Measurements from ENCODE around the gene FDPS. TPM values are rescaled to one million over a fixed set of nuclear protein-coding genes. Genes with fewer than 3 reads are reported as not detected.

Gene FDPS
- total and polyA plus RNA-seq, 11 donors, result 63.7 to 120 (median 77.6) TPM

- Histone ChIP-seq H3K27ac (no peak within 1 kb of the TSS), H3K36me3 (no peaks in the 10 kb centered on the region), H3K9me3 (no peaks in the 10 kb centered on the region), H3K4me3 (no peak within 1 kb of the TSS), H3K27me3 (peaks cover 0 to 11% (median 4%) of the 10 kb centered on the region in 9 donors), H3K4me1 (no peaks in the 10 kb centered on the region)
- 80 to 85% (median 83%) methylated on average over 5 of the region's 5 CpGs for WGBS, 4 donors
- TF ChIP-seq CTCF (IDR thresholded peaks at IDR 0.05) (no peak), POLR2A (IDR thresholded peaks at IDR 0.05) (no peak)
- ATAC-seq, result no peak
- intact Hi-C loops (cut with DNase I), result no loop called here
- DNase-seq, result no peak
These were observed 7.3 kb upstream of the FDPS start, which contains the start of gene PKLR for GRCh38 chr1:155301342-155301841. TSS of gene PKLR (minus strand) at chr1:155301438. CDS start at chr1:155301395, 43 bp downstream.

GRCh38 chr1:155304558-155305063 lies 4.1 kb upstream of the FDPS start:
- intact Hi-C loops (cut with DNase I), result loop anchor here in 2 of 10 donors (2.0 to 5.0 kb wide), 3 partner anchors 26 to 52 kb away; partner anchors contain the start of gene SCAMP3 (in 1 of the 2)
- Histone ChIP-seq H3K9me3 (no peaks in the 10 kb centered on the region), H3K36me3 (no peaks in the 10 kb centered on the region), H3K4me1 (peaks cover 1 to 16% (median 6%) of the 10 kb centered on the region in 12 donors), H3K4me3 (no peak overlapping the region), H3K27me3 (no peaks in the 10 kb centered on the region), H3K27ac (no peak overlapping the region)
- whole genome bisulfite sequencing, 4 donors, result 82 to 84% (median 83%) methylated on average over 11 of the region's 11 CpGs
- no peak for ATAC-seq
- DNase-seq, result no peak
- TF ChIP-seq POLR2A (IDR thresholded peaks at IDR 0.05) (no peak), CTCF (IDR thresholded peaks at IDR 0.05) (no peak)

- intact Hi-C loops (cut with DNase I), result loop anchor here in 2 of 10 donors (2.0 to 5.0 kb wide), 3 partner anchors 27 to 54 kb away; partner anchors contain the start of gene SCAMP3 (in 1 of the 2)
- H3K27ac ChIP-seq, result peak overlapping the region in 1 of 12 donors; percentile 19
- no peaks in the 10 kb centered on the region for H3K27me3 ChIP-seq
- ATAC-seq (no peak), DNase-seq (no peak)
- H3K36me3 ChIP-seq, result peaks cover 0 to 8% (median 3%) of the 10 kb centered on the region in 9 donors
- no peaks in the 10 kb centered on the region for H3K9me3 ChIP-seq
- WGBS, 4 donors, result 52 to 76% (median 68%) methylated on average over 3 to 7 of the region's 7 CpGs
- H3K4me3 ChIP-seq, result no peak overlapping the region
- TF ChIP-seq POLR2A (IDR thresholded peaks at IDR 0.05) (no peak), CTCF (IDR thresholded peaks at IDR 0.05) (no peak)
- H3K4me1 ChIP-seq, result peaks cover 4 to 28% (median 16%) of the 10 kb centered on the region in 12 donors
These were observed 2.7 kb upstream of the FDPS start for GRCh38 chr1:155305881-155306391.

GRCh38 chr1:155307247-155307740 lies 1.4 kb upstream of the FDPS start:
- Histone ChIP-seq H3K27me3 (no peaks in the 10 kb centered on the region), H3K36me3 (peaks cover 0 to 17% (median 11%) of the 10 kb centered on the region in 9 donors), H3K27ac (peak overlapping the region in 2 of 12 donors; percentile 80 to 90), H3K4me1 (peaks cover 4 to 34% (median 18%) of the 10 kb centered on the region in 12 donors), H3K9me3 (no peaks in the 10 kb centered on the region), H3K4me3 (no peak overlapping the region)
- intact Hi-C loops (cut with DNase I), result loop anchor here in 2 of 10 donors (5.0 kb wide), 2 partner anchors 45 to 55 kb away; partner anchors contain the start of gene SCAMP3 (in 1 of the 2)
- ATAC-seq (no peak), DNase-seq (no peak)
- TF ChIP-seq CTCF (IDR thresholded peaks at IDR 0.05) (peak in 11 of 12 donors; percentile 13 to 57 (median 36)), POLR2A (IDR thresholded peaks at IDR 0.05) (no peak)
- WGBS, 4 donors, result 47 to 48% (median 47%) methylated on average over 6 of the region's 6 CpGs

Measured in heart left ventricle (tissue), 16 donors.